GM23248 (cell line): ENCODE results near the gene IFNA17. TPM values are rescaled to one million over a fixed set of nuclear protein-coding genes. Genes with fewer than 3 reads are reported as not detected.
"Not testable (repeated sequence)": the region's sequence is repeated elsewhere in the genome, so short reads cannot be mapped to it uniquely, and the experiment has no call there.

ENCODE experiments used
- DNase-seq: peaks from one replicate; pipeline ENCODE4 v3.0.0-alpha.2; 2015
- H2AFZ ChIP-seq: fragments of 200-600 bp; sonication (generic); 2 replicates; pipeline ENCODE4 v1.6.1; 2016; ENCODE audit warnings: antibody characterized with exemption
- H3F3A ChIP-seq: fragments of 200-600 bp; sonication (generic); 2 replicates; pipeline ENCODE4 v1.6.1; 2016; ENCODE audit warnings: mild to moderate bottlenecking, antibody characterized with exemption, mixed run types; ENCODE audit not compliant: insufficient read depth
- H3K27ac ChIP-seq: fragments of 200-600 bp; sonication (generic); 2 replicates; pipeline ENCODE4 v1.5.1; 2016; ENCODE audit warnings: mild to moderate bottlenecking
- H3K27me3 ChIP-seq: fragments of 200-600 bp; sonication (generic); replicated peaks from 2 replicates; pipeline ENCODE4 v1.6.1; 2016; ENCODE audit warnings: mild to moderate bottlenecking; ENCODE audit not compliant: insufficient read depth
- H3K36me3 ChIP-seq: fragments of 200-600 bp; sonication (generic); 2 replicates; pipeline ENCODE4 v1.6.1; 2016; ENCODE audit warnings: low read depth, mild to moderate bottlenecking
- H3K4me1 ChIP-seq: fragments of 200-600 bp; sonication (generic); 2 replicates; pipeline ENCODE4 v1.6.1; 2016; ENCODE audit warnings: mild to moderate bottlenecking; ENCODE audit not compliant: insufficient read depth
- H3K4me2 ChIP-seq: fragments of 200-600 bp; sonication (generic); one replicate; pipeline ENCODE4 v1.6.1; 2016; ENCODE audit warnings: mild to moderate bottlenecking; ENCODE audit not compliant: unreplicated experiment
- H3K4me3 ChIP-seq: fragments of 200-600 bp; sonication (generic); 2 replicates; pipeline ENCODE4 v1.5.1; 2016; ENCODE audit warnings: mild to moderate bottlenecking
- H3K79me2 ChIP-seq: fragments of 200-600 bp; sonication (generic); 2 replicates; pipeline ENCODE4 v1.6.1; 2016; ENCODE audit warnings: mild to moderate bottlenecking; ENCODE audit not compliant: insufficient read depth
- H3K9ac ChIP-seq: fragments of 200-600 bp; sonication (generic); 2 replicates; pipeline ENCODE4 v1.6.1; 2016; ENCODE audit warnings: mild to moderate bottlenecking
- H3K9me2 ChIP-seq: fragments of 200-600 bp; sonication (generic); 2 replicates; pipeline ENCODE4 v1.6.1; 2016; ENCODE audit warnings: mixed run types, mild to moderate bottlenecking, moderate library complexity; ENCODE audit not compliant: insufficient read depth
- H3K9me3 ChIP-seq: fragments of 200-600 bp; sonication (generic); one replicate; pipeline ENCODE4 v1.6.1; 2017; ENCODE audit warnings: low read depth
- H4K20me1 ChIP-seq: fragments of 200-600 bp; sonication (generic); 2 replicates; pipeline ENCODE4 v1.6.0; 2016; ENCODE audit not compliant: insufficient read depth
- EZH2 ChIP-seq: fragments of 200-600 bp; sonication (generic); IDR thresholded peaks from 2 replicates; pipeline ENCODE4 v1.6.1; 2018; ENCODE audit warnings: antibody characterized with exemption, mild to moderate bottlenecking; ENCODE audit not compliant: insufficient read depth, poor library complexity, severe bottlenecking
- EZH2phosphoT487 ChIP-seq: fragments of 200-600 bp; sonication (generic); IDR thresholded peaks from 2 replicates; pipeline ENCODE4 v1.6.1; 2018; ENCODE audit warnings: antibody characterized with exemption, moderate library complexity, mild to moderate bottlenecking, low read depth; ENCODE audit not compliant: insufficient read depth
- WGBS, 2 experiments: methylation state at CpG; one replicate each; pipeline ENCODE4 v1.1.6; 2015 to 2017; ENCODE audit warnings: low lambda C conversion rate in 2 of 2, low coverage in 1 of 2; ENCODE audit errors: missing lambda C conversion rate in 2 of 2; 5-methylcytosine and 5-hydroxymethylcytosine counted together
- in situ Hi-C: fragments of 300-500 bp; cut with MboI; formaldehyde crosslinking; loops from 2 replicates; pipeline ENCODE4 v1.15.0; 2020
- polyA plus RNA-seq: library from polyadenylated mRNA; unstranded; fragments of >200 nt; fragmentation: Nextera tagmentation; extraction: Ambion mirVana; gene quantifications from 2 replicates; pipeline ENCODE4 v1.2.1, GENCODE V29; 2016
- total RNA-seq: library from RNA; depleted of rRNA; stranded (reverse); fragments of >200 nt; shearing (Covaris generic); gene quantifications from 2 replicates; pipeline ENCODE4 v1.2.3, GENCODE V29; 2014

IFNA17 gene
- total and polyA plus RNA-seq, 2 experiments from 2014 or later = not detected

DNA sequence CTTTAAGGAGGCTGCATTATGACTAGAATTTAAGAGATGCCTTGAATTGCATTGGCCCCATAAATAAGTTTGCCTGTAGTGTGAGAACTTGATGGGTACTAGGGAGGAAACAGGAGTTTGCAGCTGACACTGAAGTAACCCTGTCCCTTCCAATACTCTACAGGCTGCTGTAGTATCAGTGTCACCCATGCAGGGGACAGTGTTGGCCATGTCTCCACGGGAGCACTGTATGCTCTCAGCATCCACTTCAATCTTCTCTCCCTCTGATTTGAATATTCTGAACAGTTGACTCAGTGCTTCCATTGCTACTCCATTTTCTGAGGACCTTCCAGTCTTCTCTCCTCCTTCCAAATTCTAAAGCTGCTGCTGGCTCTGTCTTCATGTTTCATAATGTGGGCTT lies 23.2 kb upstream of the IFNA17 start:
- TF ChIP-seq EZH2 (no peak), EZH2phosphoT487 (no peak)
- no peak overlapping the region for H3K27ac ChIP-seq
- no peak for DNase-seq
- no peaks in the 10 kb centered on the region for H3K4me1 ChIP-seq
- no peaks in the 10 kb centered on the region for H3K9me2 ChIP-seq
- H3K79me2 ChIP-seq = no peaks in the 10 kb centered on the region
- H3F3A ChIP-seq = no peaks in the 10 kb centered on the region
- peaks cover 68% of the 10 kb centered on the region for H3K27me3 ChIP-seq
- WGBS, 2 experiments = 15 to 25% methylated on average over 1 of the region's 1 CpG
- H3K9ac ChIP-seq = no peak overlapping the region
- in situ Hi-C loops = no loop called here
- H3K4me3 ChIP-seq = no peak overlapping the region
- no peak overlapping the region for H3K4me2 ChIP-seq
- H2AFZ ChIP-seq = no peak overlapping the region
- no peaks in the 10 kb centered on the region for H4K20me1 ChIP-seq
- H3K36me3 ChIP-seq = no peaks in the 10 kb centered on the region
- H3K9me3 ChIP-seq = no peaks in the 10 kb centered on the region

DNA sequence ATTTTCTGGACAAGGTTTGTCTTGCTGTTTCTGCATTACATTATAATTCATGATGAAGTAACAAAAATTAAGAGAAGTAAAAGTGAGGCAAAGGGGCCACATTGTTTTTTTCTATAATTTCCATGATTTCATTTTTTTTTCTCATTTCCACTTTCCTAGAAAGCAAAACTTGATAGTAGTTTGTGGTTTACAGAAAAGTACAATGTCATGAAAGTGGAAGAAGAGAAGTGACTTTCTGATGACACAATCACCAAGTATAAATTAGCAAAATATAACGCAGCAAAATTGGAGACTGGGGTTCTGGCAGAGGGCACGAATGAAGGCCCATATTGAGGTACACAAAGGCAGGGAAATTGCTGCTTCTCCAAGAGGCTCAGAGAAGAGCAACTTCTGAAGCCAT lies 16.8 kb upstream of the IFNA17 start:
- TF ChIP-seq EZH2 (no peak), EZH2phosphoT487 (no peak)
- in situ Hi-C loops = loop anchor here (25.0 kb wide), 1 partner anchor 542 kb away; no protein-coding TSS in a partner anchor

DNA sequence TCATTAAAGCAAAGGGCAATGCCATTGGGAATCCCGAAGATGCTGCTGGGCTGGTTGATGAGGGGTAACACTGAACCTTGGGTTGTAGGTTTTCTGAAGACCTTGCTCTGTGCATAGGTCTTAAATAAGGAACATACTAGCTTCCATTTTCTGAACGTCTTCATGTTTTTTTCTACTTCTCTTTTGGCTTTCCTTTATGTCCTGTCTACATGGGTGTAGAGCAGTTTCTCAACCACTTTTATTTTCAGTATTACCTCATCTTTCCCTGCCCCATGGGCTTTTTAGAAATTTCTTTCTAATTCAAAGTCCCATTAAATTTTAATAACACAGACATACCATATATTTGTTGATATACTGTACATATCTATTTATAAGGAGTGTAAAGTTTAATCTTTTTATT lies 11.9 kb upstream of the IFNA17 start, which contains the start of gene IFNA14:
IFNA14 (minus strand) TSS at position 95 of the 400 bp plus-strand sequence; CDS start at position 25, 70 bp downstream.
- H3K27me3 ChIP-seq = peaks cover 71% of the 10 kb centered on the region
- no peaks in the 10 kb centered on the region for H3K9me3 ChIP-seq
- no peak within 1 kb of the TSS for H3K9ac ChIP-seq
- H3K9me2 ChIP-seq = no peaks in the 10 kb centered on the region
- H3F3A ChIP-seq = no peaks in the 10 kb centered on the region
- in situ Hi-C loops = loop anchor here (25.0 kb wide), 1 partner anchor 547 kb away; no protein-coding TSS in a partner anchor
- H3K27ac ChIP-seq = no peak within 1 kb of the TSS
- no peaks in the 10 kb centered on the region for H3K4me1 ChIP-seq
- TF ChIP-seq EZH2 (no peak), EZH2phosphoT487 (no peak)
- no peak within 1 kb of the TSS for H3K4me2 ChIP-seq
- DNase-seq = no peak
- no peaks in the 10 kb centered on the region for H4K20me1 ChIP-seq
- H3K79me2 ChIP-seq = no peaks in the 10 kb centered on the region
- no peak within 1 kb of the TSS for H3K4me3 ChIP-seq
- no peak within 1 kb of the TSS for H2AFZ ChIP-seq
- no peaks in the 10 kb centered on the region for H3K36me3 ChIP-seq
- 48 to 51% methylated on average over 2 of the region's 2 CpGs for WGBS, 2 experiments

More for the DNA sequence above, 16.8 kb upstream of the IFNA17 start:
- WGBS, 2 experiments = 29 to 44% methylated on average over 2 of the region's 2 CpGs
- Histone ChIP-seq H3K9me2 (no peaks in the 10 kb centered on the region), H3K79me2 (no peaks in the 10 kb centered on the region), H3K4me3 (no peak overlapping the region), H3K36me3 (no peaks in the 10 kb centered on the region), H3K9me3 (no peaks in the 10 kb centered on the region), H3K27me3 (peaks cover 68% of the 10 kb centered on the region), H2AFZ (no peak overlapping the region), H3K4me1 (no peaks in the 10 kb centered on the region), H4K20me1 (no peaks in the 10 kb centered on the region), H3K27ac (no peak overlapping the region), H3K4me2 (no peak overlapping the region), H3K9ac (no peak overlapping the region), H3F3A (no peaks in the 10 kb centered on the region)
- no peak for DNase-seq

DNA sequence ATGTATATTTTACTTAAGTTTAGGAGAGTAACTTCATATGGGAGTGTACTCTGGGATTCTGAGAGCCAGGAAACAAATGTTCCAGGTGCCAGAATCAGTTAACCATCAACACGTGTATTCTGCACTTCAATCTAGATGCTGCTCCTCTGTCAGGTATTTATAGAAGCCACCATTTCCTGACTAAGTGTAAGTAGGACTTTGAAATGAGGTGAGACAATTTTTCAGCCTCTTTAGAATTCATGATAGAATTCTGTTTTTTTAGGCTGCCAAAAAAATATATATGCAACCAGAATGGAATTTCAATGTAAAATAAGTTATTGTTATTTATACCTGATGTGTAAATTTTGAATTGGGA lies 8.3 kb upstream of the IFNA17 start:
- not testable (repeated sequence) for H3K9ac ChIP-seq, H3K9me2 ChIP-seq, H3K79me2 ChIP-seq, H3K4me3 ChIP-seq, H2AFZ ChIP-seq, H3K9me3 ChIP-seq, H3K4me1 ChIP-seq, H3K27ac ChIP-seq, H3K36me3 ChIP-seq, H4K20me1 ChIP-seq, H3K4me2 ChIP-seq, DNase-seq, H3F3A ChIP-seq
- peaks cover 43% of the 10 kb centered on the region for H3K27me3 ChIP-seq
- in situ Hi-C loops = loop anchor here (25.0 kb wide), 1 partner anchor 551 kb away; no protein-coding TSS in a partner anchor
- 0 to 13% methylated on average over 1 of the region's 1 CpG for WGBS, 2 experiments

DNA sequence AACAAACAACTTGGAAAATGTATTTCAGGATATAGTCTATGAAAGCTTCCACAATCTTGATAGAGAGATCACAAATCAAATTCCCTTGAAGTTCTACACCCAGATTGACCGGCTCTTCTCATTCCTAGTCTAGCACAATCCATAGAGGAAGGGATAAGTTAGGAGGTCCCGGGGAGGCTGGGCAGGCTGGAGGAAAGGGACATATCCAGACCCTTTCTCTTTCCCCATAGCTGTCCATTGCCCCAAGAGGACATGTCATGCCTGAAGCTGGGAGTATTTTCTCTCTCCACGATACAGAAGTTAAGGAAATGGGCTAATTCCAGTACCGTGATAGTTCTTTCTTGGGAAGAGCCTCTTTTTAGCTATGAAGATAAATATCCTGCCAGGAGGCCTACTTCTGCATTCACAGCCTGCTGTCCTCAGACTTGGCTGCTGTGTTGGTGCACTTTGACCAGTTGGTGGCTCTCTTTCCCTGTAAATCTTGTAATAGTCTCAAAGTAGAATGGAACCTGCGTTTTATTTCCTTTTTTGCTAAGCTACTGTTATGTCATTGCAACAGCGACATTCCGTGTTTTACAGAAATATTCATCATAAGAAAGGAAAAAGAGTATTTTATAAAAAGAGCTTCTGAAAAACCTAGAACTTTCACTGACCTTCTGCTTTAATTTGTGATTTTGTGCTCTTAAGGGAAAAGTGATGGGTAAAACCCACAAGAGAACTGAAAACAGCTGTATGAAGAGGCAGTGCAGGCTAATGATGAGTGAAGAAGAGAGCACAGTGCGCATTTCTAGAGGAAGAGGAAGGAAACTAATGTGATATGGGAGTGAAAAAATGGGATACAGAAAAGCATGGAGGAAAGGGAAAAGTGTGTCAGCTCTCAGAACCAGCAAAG lies 7.7 kb upstream of the IFNA17 start:
- not testable (repeated sequence) for H3F3A ChIP-seq, H3K9me3 ChIP-seq, H3K9ac ChIP-seq, H3K9me2 ChIP-seq, H3K27ac ChIP-seq, H4K20me1 ChIP-seq, H3K36me3 ChIP-seq, H3K4me1 ChIP-seq, H3K79me2 ChIP-seq
- 27 to 32% methylated on average over 8 of the region's 8 CpGs for WGBS, 2 experiments
- peak; percentile 70 for DNase-seq
- H2AFZ ChIP-seq = peak overlapping the region; percentile 32; the same call in 1 of the 2 replicates
- H3K4me3 ChIP-seq = peak overlapping the region; percentile 25; the same call in 1 of the 2 replicates
- in situ Hi-C loops = loop anchor here (25.0 kb wide), 1 partner anchor 552 kb away; no protein-coding TSS in a partner anchor
- peak overlapping the region; percentile 14 for H3K4me2 ChIP-seq
- peaks cover 43% of the 10 kb centered on the region for H3K27me3 ChIP-seq
